SK-N-SH (cell line): ENCODE measurements around the gene TRAM2. TPM values are rescaled to one million over a fixed set of nuclear protein-coding genes. Genes with fewer than 3 reads are reported as not detected.

ENCODE experiments used
- CTCF ChIA-PET: fragments of 300-600, 350-600 bp; formaldehyde crosslinking; extraction: SDS; loops from one replicate; lab custom pipeline; 2021; lab: Yijun Ruan, JAX
- POLR2A ChIA-PET: fragments of 350-600 bp; sonication (Branson Sonifier 250); formaldehyde crosslinking; extraction: SDS; loops from one replicate; lab custom pipeline; 2020; ENCODE audit warnings: antibody characterized with exemption, inconsistent platforms; lab: Yijun Ruan, JAX
- DNase-seq: peaks from one replicate; pipeline ENCODE4 v3.0.0; 2012
- H2AFZ ChIP-seq: fragments of 200-600 bp; sonication (generic); 2 replicates; pipeline ENCODE4 v1.8.1; 2016; ENCODE audit warnings: antibody characterized with exemption, mild to moderate bottlenecking, low read depth
- H3F3A ChIP-seq: fragments of 200-600 bp; sonication (generic); replicated peaks from 2 replicates; pipeline ENCODE3; 2016; ENCODE audit warnings: antibody characterized with exemption, mild to moderate bottlenecking; ENCODE audit not compliant: insufficient read depth
- H3K27ac ChIP-seq, 2 experiments: fragments of 200-500 bp in 1 of 2; fragments of 200-600 bp in 1 of 2; sonication (Bioruptor generic) in 1 of 2; sonication (generic), shearing (Covaris generic) in 1 of 2; 2 replicates each; pipeline versions ENCODE4 v1.5.1 to v1.6.1; 2014 to 2016; ENCODE audit warnings: low read depth in 2 of 2, inconsistent platforms in 1 of 2, low read length in 1 of 2, mild to moderate bottlenecking in 1 of 2, mixed read lengths in 1 of 2
- H3K27me3 ChIP-seq: fragments of 200-600 bp; sonication (generic), shearing (Covaris generic); 2 replicates; pipeline ENCODE4 v1.6.1; 2016; ENCODE audit warnings: mixed run types; ENCODE audit not compliant: insufficient read depth
- H3K36me3 ChIP-seq, 2 experiments: fragments of 200-500 bp in 1 of 2; fragments of 200-600 bp in 1 of 2; sonication (Bioruptor generic) in 1 of 2; sonication (generic) in 1 of 2; replicated peaks in 1 of 2; 2 replicates each; pipeline versions ENCODE3 to v1.5.1; 2014 to 2016; ENCODE audit warnings: low read length in 1 of 2, mild to moderate bottlenecking in 1 of 2; ENCODE audit not compliant: insufficient read depth in 2 of 2, control insufficient read depth in 1 of 2
- H3K4me1 ChIP-seq, 2 experiments: fragments of 200-500 bp in 1 of 2; fragments of 200-600 bp in 1 of 2; sonication (Bioruptor generic) in 1 of 2; sonication (generic), shearing (Covaris generic) in 1 of 2; 2 replicates each; pipeline versions ENCODE4 v1.5.1 to v1.6.1; 2014 to 2016; ENCODE audit warnings: low read depth in 1 of 2, low read length in 1 of 2, mixed run types in 1 of 2; ENCODE audit not compliant: insufficient read depth in 2 of 2, control insufficient read depth in 1 of 2
- H3K4me2 ChIP-seq: fragments of 200-600 bp; sonication (generic), shearing (Covaris generic); 2 replicates; pipeline ENCODE4 v1.6.1; 2017; ENCODE audit warnings: mixed run types
- H3K4me3 ChIP-seq, 2 experiments: fragments of 200-500 bp in 1 of 2; fragments of 200-600 bp in 1 of 2; sonication (Bioruptor generic) in 1 of 2; sonication (generic), shearing (Covaris generic) in 1 of 2; 2 replicates each; pipeline versions ENCODE4 v1.5.1 to v1.8.1; 2014 to 2016; ENCODE audit warnings: low read depth in 2 of 2, inconsistent platforms in 1 of 2, low read length in 1 of 2, mild to moderate bottlenecking in 1 of 2, mixed read lengths in 1 of 2, moderate library complexity in 1 of 2
- H3K79me2 ChIP-seq: fragments of 200-600 bp; sonication (generic); 2 replicates; pipeline ENCODE4 v1.8.1; 2017; ENCODE audit warnings: mild to moderate bottlenecking; ENCODE audit not compliant: insufficient read depth
- H3K9ac ChIP-seq: fragments of 200-600 bp; sonication (generic); 2 replicates; pipeline ENCODE4 v1.6.1; 2017; ENCODE audit warnings: mixed run types
- H3K9me2 ChIP-seq: fragments of 200-600 bp; sonication (generic); 2 replicates; pipeline ENCODE4 v1.6.1; 2017; ENCODE audit warnings: mixed run types
- H3K9me3 ChIP-seq: fragments of 200-600 bp; sonication (generic); 2 replicates; pipeline ENCODE4 v1.6.1; 2017; ENCODE audit warnings: mixed run types, mild to moderate bottlenecking, moderate library complexity
- H4K20me1 ChIP-seq: fragments of 200-600 bp; sonication (generic); 2 replicates; pipeline ENCODE4 v1.6.1; 2017; ENCODE audit warnings: mild to moderate bottlenecking, mixed run types; ENCODE audit not compliant: insufficient read depth
- CTCF ChIP-seq: fragments of 200-600 bp; sonication (generic); IDR thresholded peaks from 2 replicates; pipeline ENCODE4 v1.6.1; 2017; ENCODE audit warnings: antibody characterized with exemption, mild to moderate bottlenecking, moderate library complexity
- FOXJ3 ChIP-seq: sonication (generic); formaldehyde crosslinking; IDR thresholded peaks from 2 replicates; pipeline ENCODE4 v1.5.1; 2020; ENCODE audit warnings: mild to moderate bottlenecking, missing genetic modification reagents
- FOXM1 ChIP-seq: IDR thresholded peaks from 2 replicates; pipeline ENCODE4 v1.4.0; 2012; ENCODE audit warnings: low read depth, mild to moderate bottlenecking
- JUND ChIP-seq: IDR thresholded peaks from 2 replicates; pipeline ENCODE4 v1.4.0; 2012
- NFIC ChIP-seq: IDR thresholded peaks from 2 replicates; pipeline ENCODE4 v1.4.0; 2012; ENCODE audit warnings: borderline replicate concordance
- NRF1 ChIP-seq: IDR thresholded peaks from 2 replicates; pipeline ENCODE4 v1.6.1; 2012; ENCODE audit warnings: low read depth, mild to moderate bottlenecking, low read length
- RAD21 ChIP-seq: IDR thresholded peaks from 2 replicates; pipeline ENCODE4 v1.6.1; 2012; ENCODE audit warnings: mild to moderate bottlenecking, low read length
- RFX5 ChIP-seq: IDR thresholded peaks from 2 replicates; pipeline ENCODE4 v1.6.1; 2012; ENCODE audit warnings: mild to moderate bottlenecking, improper control_type of control experiment, low read length
- SMC3 ChIP-seq: IDR thresholded peaks from 2 replicates; pipeline ENCODE4 v1.6.1; 2012; ENCODE audit warnings: low read depth, low read length, improper control_type of control experiment
- TAF1 ChIP-seq: IDR thresholded peaks from 2 replicates; pipeline ENCODE4 v1.6.1; 2012; ENCODE audit warnings: low read depth, mild to moderate bottlenecking, low read length, moderate library complexity, borderline replicate concordance
- TCF12 ChIP-seq: IDR thresholded peaks from 2 replicates; pipeline ENCODE4 v1.4.0; 2012
- TEAD4 ChIP-seq: IDR thresholded peaks from 2 replicates; pipeline ENCODE4 v1.4.0; 2012; ENCODE audit warnings: mild to moderate bottlenecking, borderline replicate concordance; ENCODE audit not compliant: insufficient read depth
- USF2 ChIP-seq: fragments of 150-350 bp; IDR thresholded peaks from 2 replicates; pipeline ENCODE4 v1.6.1; 2017; ENCODE audit warnings: antibody characterized with exemption, low read length, low read depth, borderline replicate concordance
- WGBS: methylation state at CpG from one replicate; pipeline ENCODE4 v1.1.6; 2017; ENCODE audit warnings: low lambda C conversion rate; 5-methylcytosine and 5-hydroxymethylcytosine counted together
- polyA plus RNA-seq, 3 experiments: library from polyadenylated mRNA; depleted of rRNA; stranded (reverse); fragments of >200 nt; gene quantifications; 2 replicates each; pipeline ENCODE4 v1.2.3, GENCODE V29; 2012

Gene TRAM2
- polyA plus RNA-seq, 1 of the 3 experiments (the other 2 are of a cell fraction), result 26.4 TPM

- peak overlapping the region; percentile 96 for H3K4me2 ChIP-seq
- peak overlapping the region in 1 of 2 experiments; percentile 16; a peak in 2 of 4 replicates for H3K27ac ChIP-seq
- peak overlapping the region; percentile 88 to 94 for H3K4me3 ChIP-seq
- peaks cover 37 to 56% of the 10 kb centered on the region in 2 experiments for H3K4me1 ChIP-seq
- no peaks in the 10 kb centered on the region for H3K9me2 ChIP-seq
- peaks cover 81% of the 10 kb centered on the region for H3K79me2 ChIP-seq
- no peak for DNase-seq
- H2AFZ ChIP-seq, result no peak overlapping the region
- WGBS, result 80% methylated on average over 13 of the region's 13 CpGs
- H3K27me3 ChIP-seq, result no peaks in the 10 kb centered on the region
- H3F3A ChIP-seq, result peaks cover 19% of the 10 kb centered on the region
- CTCF ChIA-PET, result interaction anchor here (0.9 to 8.6 kb wide), 10 partner anchors 9 to 175 kb away, joined by 3 to 86 read pairs (median 5); partner anchors contain the start of gene EFHC1
- peaks cover 38% of the 10 kb centered on the region for H4K20me1 ChIP-seq
- peak overlapping the region; percentile 76 for H3K9ac ChIP-seq
- no peaks in the 10 kb centered on the region for H3K9me3 ChIP-seq
- H3K36me3 ChIP-seq, result peaks cover 0 to 14% of the 10 kb centered on the region in 2 experiments
- no peak for TF ChIP-seq NRF1
- no peak for TF ChIP-seq FOXJ3
- no peak for TF ChIP-seq RFX5
- TF ChIP-seq JUND, result no peak
- POLR2A ChIA-PET, result interaction anchor here (1.2 kb wide), 1 partner anchor 24 kb away, joined by 3 read pairs; no protein-coding TSS in a partner anchor
Observed at GRCh38 chr6:52574709-52575501, 2.0 kb downstream of the TRAM2 start.

GRCh38 chr6:52573295-52573694 lies 3.6 kb downstream of the TRAM2 start:
- WGBS, result 24% methylated on average over 2 of the region's 2 CpGs
- Histone ChIP-seq H3K36me3 (peaks cover 0 to 10% of the 10 kb centered on the region in 2 experiments), H3K27ac (peak overlapping the region; percentile 47 to 48; a peak in 3 of 4 replicates), H3K4me3 (peak overlapping the region; percentile 26 to 36; a peak in 3 of 4 replicates), H3K9ac (peak overlapping the region; percentile 76; the same call in 1 of the 2 replicates), H4K20me1 (peaks cover 52% of the 10 kb centered on the region), H3K4me2 (peak overlapping the region; percentile 96), H3K27me3 (no peaks in the 10 kb centered on the region), H3F3A (peaks cover 22% of the 10 kb centered on the region), H2AFZ (no peak overlapping the region), H3K79me2 (peaks cover 96% of the 10 kb centered on the region), H3K9me3 (no peaks in the 10 kb centered on the region), H3K9me2 (no peaks in the 10 kb centered on the region), H3K4me1 (peaks cover 37 to 62% of the 10 kb centered on the region in 2 experiments)
- no peak for DNase-seq
- TF ChIP-seq FOXM1 (no peak), TAF1 (peak; percentile 7; the same call in 1 of the 2 replicates), SMC3 (no peak), NFIC (0 out of 2 replicates have a peak, but pooled peaks have one; percentile 22), USF2 (no peak), TCF12 (no peak; the same call in 1 of the 2 replicates), CTCF (peak; percentile 31; the same call in 1 of the 2 replicates), TEAD4 (peak; percentile 65; the same call in 1 of the 2 replicates), RAD21 (peak; percentile 3; the same call in 1 of the 2 replicates)
- ChIA-PET CTCF (interaction anchor here (1.1 to 1.3 kb wide), 4 partner anchors 25 to 156 kb away, joined by 3 to 4 read pairs (median 3); no protein-coding TSS in a partner anchor), POLR2A (no interaction called here)
